ENCODE results near the gene B2M. TPM values are rescaled to one million over a fixed set of nuclear protein-coding genes. Genes with fewer than 3 reads are reported as not detected.
"Not testable (repeated sequence)": the region's sequence is repeated elsewhere in the genome, so short reads cannot be mapped to it uniquely, and the experiment has no call there.

B2M gene
- 100 to 1,000 TPM; 518 to 943 (median 622) TPM for polyA plus RNA-seq (ENCODE audit: insufficient read length in 10 of 10)
- long read RNA-seq, donor 1, transcript B2M-204 (4 exons, 1,705 nt) = major isoform, 300 of 376 reads
- long read RNA-seq, donor 1, transcript B2M-213 (1 exons, 2,329 nt) = minor isoform, 37 of 376 reads
- long read RNA-seq, donor 1, partial matches to known transcripts = 29 of 376 reads
- long read RNA-seq, donor 1, other reads (novel, unspliced or antisense) = 7 of 376 reads
- long read RNA-seq, donor 2, transcript B2M-204 (4 exons, 1,705 nt) = major isoform, 232 of 276 reads
- long read RNA-seq, donor 2, transcript B2M-213 (1 exons, 2,329 nt) = minor isoform, 24 of 276 reads
- long read RNA-seq, donor 2, partial matches to known transcripts = 10 of 276 reads
- long read RNA-seq, donor 2, other reads (novel, unspliced or antisense) = 6 of 276 reads
- long read RNA-seq, donor 3, partial matches to known transcripts = 0 of 4 reads
- long read RNA-seq, donor 3, other reads (novel, unspliced or antisense) = 0 of 4 reads
- long read RNA-seq, donor 4, transcript B2M-213 (1 exons, 2,329 nt) = minor isoform, 30 of 287 reads
- long read RNA-seq, donor 4, transcript B2M-204 (4 exons, 1,705 nt) = major isoform, 229 of 287 reads
- long read RNA-seq, donor 4, partial matches to known transcripts = 22 of 287 reads
- long read RNA-seq, donor 4, other reads (novel, unspliced or antisense) = 6 of 287 reads
- long read RNA-seq, donor 5, transcript B2M-213 (1 exons, 2,329 nt) = minor isoform, 51 of 579 reads
- long read RNA-seq, donor 5, transcript B2M-204 (4 exons, 1,705 nt) = major isoform, 456 of 579 reads
- long read RNA-seq, donor 5, partial matches to known transcripts = 50 of 579 reads
- long read RNA-seq, donor 5, other reads (novel, unspliced or antisense) = 21 of 579 reads
- long read RNA-seq, donor 6, transcript B2M-204 (4 exons, 1,705 nt) = major isoform, 308 of 372 reads
- long read RNA-seq, donor 6, transcript B2M-213 (1 exons, 2,329 nt) = minor isoform, 31 of 372 reads
- long read RNA-seq, donor 6, partial matches to known transcripts = 26 of 372 reads
- long read RNA-seq, donor 6, other reads (novel, unspliced or antisense) = 7 of 372 reads
- long read RNA-seq, donor 7, transcript B2M-204 (4 exons, 1,705 nt) = major isoform, 235 of 279 reads
- long read RNA-seq, donor 7, transcript B2M-213 (1 exons, 2,329 nt) = minor isoform, 24 of 279 reads
- long read RNA-seq, donor 7, partial matches to known transcripts = 11 of 279 reads
- long read RNA-seq, donor 7, other reads (novel, unspliced or antisense) = 8 of 279 reads
- long read RNA-seq, donor 8, transcript B2M-204 (4 exons, 1,705 nt) = major isoform, 259 of 319 reads
- long read RNA-seq, donor 8, transcript B2M-213 (1 exons, 2,329 nt) = minor isoform, 24 of 319 reads
- long read RNA-seq, donor 8, partial matches to known transcripts = 28 of 319 reads
- long read RNA-seq, donor 8, other reads (novel, unspliced or antisense) = 5 of 319 reads
- long read RNA-seq, donor 9, transcript B2M-204 (4 exons, 1,705 nt) = major isoform, 64 of 72 reads
- long read RNA-seq, donor 9, partial matches to known transcripts = 6 of 72 reads
- long read RNA-seq, donor 9, other reads (novel, unspliced or antisense) = 0 of 72 reads

GRCh38 chr15:44711096-44711742, at the start of gene B2M, which contains the start of gene PATL2:
Gene B2M, plus strand, starts transcription at chr15:44711517. Its CDS starts 30 bp downstream, at chr15:44711547.
Gene PATL2, minus strand, starts transcription at chr15:44711323. Its CDS starts 34,833 bp downstream, at chr15:44676490.
- peak; percentile 95 to 98 (median 95) for DNase-seq

- DNase-seq = no peak
Measured at GRCh38 chr15:44661576-44661975, 49.7 kb upstream of the B2M start.

GRCh38 chr15:44662478-44663409, 48.6 kb upstream of the B2M start:
- peak in 1 of 3 donors; percentile 56 for DNase-seq

GRCh38 chr15:44663410-44664308, 47.7 kb upstream of the B2M start, which contains the start of gene SPG11:
Gene SPG11, minus strand, starts transcription at chr15:44663662. Its CDS starts 15 bp downstream, at chr15:44663647.
- peak; percentile 97 to 98 (median 97) for DNase-seq

- DNase-seq = no peak
Measured at GRCh38 chr15:44666210-44667038, 44.9 kb upstream of the B2M start.

GRCh38 chr15:44667039-44667360, 44.3 kb upstream of the B2M start:
- no peak for DNase-seq

GRCh38 chr15:44668921-44669320, 42.4 kb upstream of the B2M start:
- DNase-seq = no peak

- DNase-seq = no peak
Measured at GRCh38 chr15:44670087-44670950, 41.0 kb upstream of the B2M start.

GRCh38 chr15:44673639-44674038, 37.7 kb upstream of the B2M start:
- DNase-seq = no peak

- DNase-seq = no peak
Measured at GRCh38 chr15:44675911-44676310, 35.4 kb upstream of the B2M start.

GRCh38 chr15:44676676-44677075, 34.6 kb upstream of the B2M start:
- DNase-seq = no peak

GRCh38 chr15:44682211-44682610, 29.1 kb upstream of the B2M start:
- no peak for DNase-seq

GRCh38 chr15:44682809-44683682, 28.3 kb upstream of the B2M start:
- not testable (repeated sequence) for DNase-seq

- not testable (repeated sequence) for DNase-seq
Measured at GRCh38 chr15:44689318-44689717, 22.0 kb upstream of the B2M start.

GRCh38 chr15:44690245-44690644, 21.1 kb upstream of the B2M start:
- not testable (repeated sequence) for DNase-seq

Measured in muscle of back (tissue), 13 donors.